Calu3 (cell line): ENCODE data around the gene DCHS1. TPM values are rescaled to one million over a fixed set of nuclear protein-coding genes. Genes with fewer than 3 reads are reported as not detected.
A peak's percentile ranks its signal among the peaks of the same experiment; 100 is the strongest.

Experiments
- BruUV-seq: library from RNA; stranded (reverse); fragments of 400-500 nt; replicated peaks from 2 replicates; lab custom pipeline; 2021; lab: Mats Ljungman, UMichigan
- CTCF ChIA-PET: fragments of 300-600 bp; sonication (Branson Sonifier 250); formaldehyde crosslinking; loops from one replicate; lab custom pipeline; 2022; ENCODE audit warnings: antibody characterized with exemption; lab: Charles Lee
- DNase-seq: peaks from one replicate; pipeline ENCODE4 v3.0.0; 2022
- H3K27ac Mint-ChIP-seq: one replicate; pipeline ENCODE4 v1.8.0; 2022; ENCODE audit warnings: mixed read lengths; ENCODE audit not compliant: unreplicated experiment
- H3K27me3 Mint-ChIP-seq: one replicate; pipeline ENCODE4 v1.8.0; 2022; ENCODE audit warnings: mixed read lengths; ENCODE audit not compliant: unreplicated experiment
- H3K36me3 Mint-ChIP-seq: one replicate; pipeline ENCODE4 v1.8.0; 2022; ENCODE audit warnings: mild to moderate bottlenecking, moderate library complexity, mixed read lengths; ENCODE audit not compliant: insufficient read depth, unreplicated experiment
- H3K4me1 Mint-ChIP-seq: one replicate; pipeline ENCODE4 v1.8.0; 2022; ENCODE audit warnings: mild to moderate bottlenecking, low read depth, mixed read lengths; ENCODE audit not compliant: unreplicated experiment
- H3K4me3 Mint-ChIP-seq: one replicate; pipeline ENCODE4 v1.8.0; 2022; ENCODE audit warnings: mild to moderate bottlenecking, low read depth, moderate library complexity, mixed read lengths; ENCODE audit not compliant: unreplicated experiment
- H3K9me3 Mint-ChIP-seq: one replicate; pipeline ENCODE4 v1.8.0; 2022; ENCODE audit warnings: low read depth, mixed read lengths; ENCODE audit not compliant: unreplicated experiment
- intact Hi-C: fragments of 100-400 bp; cut with micrococcal nuclease; formaldehyde crosslinking; loops from one replicate; pipeline ENCODE4 v1.10.0; 2022; ENCODE audit not compliant: unreplicated experiment
- total RNA-seq: library from RNA; stranded (reverse); gene quantifications from 2 replicates; pipeline ENCODE4 v1.2.3, GENCODE V29; 2022
- TF ChIP-seq, protein P1 (sequence below): fragments of 200-600 bp; IDR thresholded peaks from one replicate; pipeline ENCODE4 v1.8.0; 2022; ENCODE audit warnings: antibody characterized with exemption; ENCODE audit not compliant: unreplicated experiment

Gene DCHS1
- total RNA-seq, 1 experiment from 2014 or later = 0.02 TPM

DNA sequence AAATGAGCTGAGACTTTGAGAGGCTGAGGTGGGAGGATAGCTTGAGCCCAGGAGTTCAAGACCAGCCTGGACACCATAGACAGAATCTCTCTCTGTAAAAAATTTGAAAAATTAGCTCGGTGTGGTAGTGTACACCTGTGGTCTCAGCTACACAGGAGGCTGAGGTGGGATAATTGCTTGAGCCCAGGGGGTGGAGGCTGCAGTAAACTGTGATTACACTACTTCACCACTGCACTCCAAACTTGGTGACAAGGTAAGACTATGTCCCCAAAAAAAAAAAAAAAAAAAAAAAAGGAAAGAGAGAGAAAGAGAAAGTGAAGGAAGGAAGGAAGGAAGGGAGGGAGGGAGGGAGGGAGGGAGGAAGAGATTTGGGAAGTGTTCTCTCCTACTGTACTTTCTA, 77.5 kb downstream of the DCHS1 start:
- DNase-seq = no peak
- no peaks in the 10 kb centered on the region for H3K4me1 Mint-ChIP-seq
- H3K4me3 Mint-ChIP-seq = no peak overlapping the region
- CTCF ChIA-PET = no interaction called here
- no peak overlapping the region for H3K27ac Mint-ChIP-seq
- TF ChIP-seq, protein P1, sequence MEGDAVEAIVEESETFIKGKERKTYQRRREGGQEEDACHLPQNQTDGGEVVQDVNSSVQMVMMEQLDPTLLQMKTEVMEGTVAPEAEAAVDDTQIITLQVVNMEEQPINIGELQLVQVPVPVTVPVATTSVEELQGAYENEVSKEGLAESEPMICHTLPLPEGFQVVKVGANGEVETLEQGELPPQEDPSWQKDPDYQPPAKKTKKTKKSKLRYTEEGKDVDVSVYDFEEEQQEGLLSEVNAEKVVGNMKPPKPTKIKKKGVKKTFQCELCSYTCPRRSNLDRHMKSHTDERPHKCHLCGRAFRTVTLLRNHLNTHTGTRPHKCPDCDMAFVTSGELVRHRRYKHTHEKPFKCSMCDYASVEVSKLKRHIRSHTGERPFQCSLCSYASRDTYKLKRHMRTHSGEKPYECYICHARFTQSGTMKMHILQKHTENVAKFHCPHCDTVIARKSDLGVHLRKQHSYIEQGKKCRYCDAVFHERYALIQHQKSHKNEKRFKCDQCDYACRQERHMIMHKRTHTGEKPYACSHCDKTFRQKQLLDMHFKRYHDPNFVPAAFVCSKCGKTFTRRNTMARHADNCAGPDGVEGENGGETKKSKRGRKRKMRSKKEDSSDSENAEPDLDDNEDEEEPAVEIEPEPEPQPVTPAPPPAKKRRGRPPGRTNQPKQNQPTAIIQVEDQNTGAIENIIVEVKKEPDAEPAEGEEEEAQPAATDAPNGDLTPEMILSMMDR = no peak
- peaks cover 4% of the 10 kb centered on the region for H3K9me3 Mint-ChIP-seq
- intact Hi-C loops = no loop called here
- H3K27me3 Mint-ChIP-seq = no peaks in the 10 kb centered on the region
- BruUV-seq = no TSS peak
- peaks cover 9% of the 10 kb centered on the region for H3K36me3 Mint-ChIP-seq

DNA sequence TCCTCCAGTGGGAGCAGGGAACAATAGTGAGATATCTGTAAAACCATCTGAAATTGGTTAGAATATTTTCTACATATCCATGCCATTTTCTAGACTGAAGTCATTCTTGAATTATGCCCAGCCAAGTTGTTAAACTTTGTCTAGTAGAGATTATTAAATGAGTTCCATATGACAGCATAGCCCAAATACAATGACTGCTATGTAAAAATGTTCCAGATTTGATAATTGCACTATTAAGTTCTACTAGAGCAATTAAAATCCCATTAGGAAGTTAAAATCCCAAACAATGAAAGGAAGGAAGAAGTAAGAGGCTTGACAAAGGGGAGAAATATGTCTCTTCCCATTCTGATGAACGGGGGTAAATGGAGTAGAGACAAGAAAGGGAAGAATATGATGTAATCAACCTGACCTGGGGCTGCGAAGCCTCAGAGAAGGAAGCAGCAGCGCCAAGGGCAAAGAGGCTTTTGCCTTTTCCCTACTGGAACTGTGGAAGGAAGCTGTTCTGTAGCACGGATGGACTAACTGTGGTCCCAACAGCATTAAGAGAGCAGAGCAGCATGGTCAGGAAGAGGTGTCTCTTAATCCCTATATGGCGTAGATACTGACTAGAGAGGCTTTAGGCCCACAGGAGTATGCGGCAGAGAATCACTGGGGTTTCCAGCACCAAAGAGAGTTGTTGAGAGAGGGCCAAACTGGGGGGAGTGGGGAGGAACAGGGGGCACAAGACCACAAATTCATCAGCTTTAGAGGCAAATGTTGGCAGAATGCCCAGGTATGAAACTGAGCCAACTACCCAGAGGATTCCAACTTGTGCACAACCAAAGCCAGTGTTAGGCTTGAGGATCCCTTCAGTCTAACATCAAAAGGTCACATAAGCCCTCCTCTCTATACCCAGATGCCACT, 78.9 kb downstream of the DCHS1 start:
- TF ChIP-seq, protein P1 = no peak
- H3K27ac Mint-ChIP-seq = peak overlapping the region; percentile 2
- DNase-seq = no peak
- no peak overlapping the region for H3K4me3 Mint-ChIP-seq
- no peaks in the 10 kb centered on the region for H3K27me3 Mint-ChIP-seq
- no peaks in the 10 kb centered on the region for H3K9me3 Mint-ChIP-seq
- H3K36me3 Mint-ChIP-seq = peaks cover 2% of the 10 kb centered on the region
- H3K4me1 Mint-ChIP-seq = no peaks in the 10 kb centered on the region
- CTCF ChIA-PET = no interaction called here
- intact Hi-C loops = no loop called here
- BruUV-seq = no TSS peak

DNA sequence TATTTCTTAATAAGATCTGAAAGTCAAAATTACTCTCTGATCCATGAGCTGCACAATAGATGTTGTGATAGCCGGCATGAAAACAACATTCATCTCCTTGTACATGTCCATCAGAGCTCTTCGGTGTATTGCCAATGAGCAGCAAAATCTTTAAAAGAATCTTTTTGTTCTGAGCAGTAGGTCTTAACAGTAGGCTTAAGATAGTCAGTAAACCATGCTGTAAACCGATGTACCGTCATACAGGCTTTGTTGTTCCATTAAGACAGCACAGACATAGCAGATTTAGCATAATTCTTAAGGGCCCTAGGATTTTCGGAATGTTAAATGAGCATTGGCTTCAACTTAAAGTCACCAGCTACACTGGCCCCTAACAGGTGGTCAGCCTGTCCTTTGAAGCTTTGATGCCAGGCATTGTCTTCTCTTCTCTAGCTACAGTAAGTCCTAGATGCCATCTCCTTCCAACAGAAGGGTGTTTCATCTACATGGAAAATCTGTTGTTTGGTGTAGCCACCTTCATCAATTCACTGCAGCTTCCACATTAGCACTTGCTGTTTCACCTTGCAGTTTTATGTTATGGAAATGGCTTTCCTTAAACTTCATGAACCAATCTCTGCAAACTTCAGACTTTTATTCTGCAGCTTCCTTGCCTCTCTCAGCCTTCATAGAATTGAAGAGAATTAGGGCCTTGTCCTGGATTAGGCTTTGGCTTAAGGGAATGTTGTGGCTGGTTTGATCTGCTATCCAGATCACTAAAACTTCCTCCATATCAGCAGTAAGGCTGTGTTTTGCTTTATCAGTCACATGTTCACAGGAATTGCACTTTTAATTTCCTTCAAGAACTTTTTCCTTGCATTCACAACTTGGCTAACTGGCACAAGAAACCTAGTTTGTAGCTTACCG, 80.5 kb downstream of the DCHS1 start:
- H3K27me3 Mint-ChIP-seq = no peaks in the 10 kb centered on the region
- no peak overlapping the region for H3K4me3 Mint-ChIP-seq
- no peaks in the 10 kb centered on the region for H3K4me1 Mint-ChIP-seq
- CTCF ChIA-PET = no interaction called here
- H3K36me3 Mint-ChIP-seq = peaks cover 6% of the 10 kb centered on the region
- no TSS peak for BruUV-seq
- no peaks in the 10 kb centered on the region for H3K9me3 Mint-ChIP-seq
- DNase-seq = no peak
- no peak overlapping the region for H3K27ac Mint-ChIP-seq
- TF ChIP-seq, protein P1 = no peak
- intact Hi-C loops = no loop called here

DNA sequence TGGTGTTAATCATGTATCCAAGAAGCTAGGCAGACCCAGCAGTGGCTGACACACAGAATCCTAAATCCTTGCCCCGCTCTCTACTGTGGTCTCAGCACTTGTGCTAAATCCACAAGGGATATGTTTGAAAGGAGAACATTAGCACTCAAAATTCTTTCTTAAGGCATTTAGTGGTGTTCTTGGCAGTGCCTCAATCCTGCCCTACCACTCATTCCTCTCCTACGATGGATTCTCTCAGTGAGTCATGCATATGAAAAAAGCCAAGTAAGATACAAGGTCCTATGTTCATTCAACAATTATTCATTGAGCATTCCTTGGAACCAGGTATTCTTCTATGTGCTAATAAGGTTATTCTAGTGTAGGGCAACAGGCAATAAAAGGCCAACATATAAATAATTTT, 83.4 kb downstream of the DCHS1 start:
- Mint-ChIP-seq H3K27ac (no peak overlapping the region), H3K9me3 (no peaks in the 10 kb centered on the region), H3K4me3 (no peak overlapping the region), H3K27me3 (no peaks in the 10 kb centered on the region), H3K4me1 (no peaks in the 10 kb centered on the region), H3K36me3 (peaks cover 16% of the 10 kb centered on the region)
- intact Hi-C loops = no loop called here
- BruUV-seq = no TSS peak
- CTCF ChIA-PET = no interaction called here
- no peak for DNase-seq
- TF ChIP-seq, protein P1 = no peak
